ENCODE data around the gene TXNL4A.

The TXNL4A gene

DNA sequence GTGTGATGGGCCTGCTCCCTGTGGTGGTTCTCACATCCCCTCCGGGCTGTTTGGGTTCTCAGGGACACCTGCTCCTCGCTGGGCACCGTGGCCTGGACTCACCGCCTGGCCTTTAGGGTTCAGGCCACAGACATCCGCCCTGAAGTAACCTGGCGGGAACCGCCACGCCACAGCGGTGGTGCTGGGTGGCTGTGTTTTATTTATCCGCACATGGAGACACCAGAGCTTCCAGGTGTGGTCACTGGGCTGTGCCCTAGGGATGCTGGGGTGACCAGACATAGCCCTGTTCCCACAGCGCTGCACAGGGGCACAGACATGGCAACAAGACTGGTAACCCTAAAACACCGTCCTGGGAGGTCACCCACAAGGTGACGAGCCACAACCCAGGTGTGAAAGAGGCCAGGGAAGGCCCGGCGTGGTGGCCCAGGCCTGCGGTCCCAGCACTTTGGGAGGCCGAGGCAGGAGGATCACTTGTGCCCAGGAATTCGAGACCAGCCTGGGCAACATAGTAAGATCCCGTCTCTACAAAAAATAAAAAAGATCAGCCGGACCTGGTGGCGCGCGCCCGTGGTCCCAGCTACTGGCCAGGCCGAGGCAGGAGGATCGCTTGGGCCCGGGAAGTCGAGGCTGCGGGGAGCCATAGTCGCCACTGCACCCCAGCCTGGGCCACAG lies 24.6 kb downstream of the TXNL4A start:
- DNase-seq = no peak

DNA sequence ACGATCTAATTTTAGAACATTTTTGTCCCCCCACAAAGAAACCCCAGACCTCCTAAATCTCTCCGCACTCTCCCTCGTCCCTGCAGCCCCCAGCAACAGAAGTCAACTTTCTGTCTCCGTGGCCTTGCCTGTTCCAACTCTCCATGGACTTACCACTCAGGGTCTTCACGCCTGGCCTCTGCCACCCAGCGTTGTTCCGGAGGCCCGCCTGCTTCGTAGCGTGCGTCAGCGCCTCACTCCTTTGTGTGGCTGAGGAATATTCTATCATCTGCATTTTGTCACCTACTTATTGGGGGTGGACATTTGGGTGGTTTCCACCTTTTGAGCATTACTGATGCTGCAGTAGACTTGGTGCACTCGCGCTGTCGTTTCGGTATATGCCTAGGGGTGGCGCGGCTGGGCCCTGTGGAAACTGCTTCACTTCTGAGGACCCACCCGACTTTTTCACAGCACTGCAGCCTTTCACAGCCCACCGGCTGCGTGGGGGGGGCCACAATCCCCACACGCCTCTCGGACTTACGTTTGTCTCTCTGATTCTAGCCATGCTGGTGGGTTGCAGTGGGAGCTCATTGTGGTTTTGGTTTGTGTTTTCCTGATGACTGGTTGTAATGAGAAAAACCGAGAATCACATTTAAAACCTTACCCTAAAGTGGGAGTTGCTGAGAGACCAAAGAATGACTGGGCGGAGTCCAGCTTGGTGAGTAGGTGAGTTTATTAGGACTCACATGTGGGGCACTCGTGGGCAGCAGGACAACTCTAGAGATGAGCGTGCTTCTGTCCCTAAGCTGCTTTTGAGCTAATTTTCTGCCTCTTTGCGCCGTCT lies 25.3 kb downstream of the TXNL4A start:
- DNase-seq = no peak

DNA sequence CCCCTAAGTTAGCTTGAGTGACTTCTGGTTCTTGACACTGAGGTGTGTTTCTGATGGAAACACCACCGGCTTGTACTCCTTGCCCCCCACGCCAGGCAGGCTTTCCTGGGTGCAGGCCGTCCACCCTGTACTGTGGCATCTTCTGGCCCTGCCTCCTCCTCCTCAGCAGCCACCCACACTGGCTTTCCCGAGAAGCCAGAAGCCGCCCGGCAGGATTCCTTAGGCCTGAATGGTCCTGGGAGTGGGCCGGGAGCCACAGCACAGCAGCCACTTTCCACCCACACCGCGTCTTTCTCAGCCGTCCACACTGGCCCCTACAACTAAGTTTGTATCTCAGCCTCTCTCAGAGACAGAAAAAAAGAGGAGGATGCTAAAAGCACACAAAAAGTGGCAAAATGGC lies 26.1 kb downstream of the TXNL4A start:
- peak; percentile 24 for DNase-seq

DNA sequence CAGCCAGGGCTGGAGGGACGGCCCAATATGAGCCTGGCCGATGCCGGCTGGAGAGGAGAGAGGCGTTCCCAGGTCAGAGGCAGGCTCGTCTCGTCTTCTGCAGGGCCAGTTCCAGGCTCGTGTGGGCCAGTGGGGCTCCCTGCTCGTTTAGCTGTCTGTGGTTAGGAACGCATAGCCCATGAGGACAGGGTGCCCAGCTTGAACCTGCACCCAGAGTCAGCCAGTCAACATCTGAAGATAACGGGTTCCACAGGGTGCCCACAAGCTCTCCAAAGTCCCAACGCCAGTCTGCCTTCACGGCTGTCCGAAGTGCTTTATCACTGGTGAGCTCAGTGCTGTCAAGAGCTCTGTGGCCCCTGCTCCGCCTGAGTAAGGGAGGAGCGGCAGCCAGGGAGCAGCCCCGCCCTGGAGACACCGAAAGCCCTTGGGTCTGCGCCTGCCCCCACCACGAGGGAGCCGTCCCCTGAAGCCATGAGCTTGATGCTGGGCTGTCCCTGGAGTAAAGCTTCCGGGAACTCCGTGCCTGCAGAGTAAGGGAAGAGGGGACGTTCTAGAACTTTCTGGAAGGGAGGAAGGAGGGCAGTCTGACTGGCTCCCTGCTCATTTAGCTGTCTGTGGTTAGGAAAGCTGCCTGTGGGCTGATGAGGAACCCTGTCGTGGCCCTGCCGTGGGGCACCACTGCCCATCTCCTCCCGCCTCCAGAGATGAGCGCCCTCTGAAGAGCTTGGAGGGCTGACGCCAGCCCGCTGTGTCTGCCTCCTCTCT lies 26.7 kb downstream of the TXNL4A start:
- DNase-seq = no peak

DNA sequence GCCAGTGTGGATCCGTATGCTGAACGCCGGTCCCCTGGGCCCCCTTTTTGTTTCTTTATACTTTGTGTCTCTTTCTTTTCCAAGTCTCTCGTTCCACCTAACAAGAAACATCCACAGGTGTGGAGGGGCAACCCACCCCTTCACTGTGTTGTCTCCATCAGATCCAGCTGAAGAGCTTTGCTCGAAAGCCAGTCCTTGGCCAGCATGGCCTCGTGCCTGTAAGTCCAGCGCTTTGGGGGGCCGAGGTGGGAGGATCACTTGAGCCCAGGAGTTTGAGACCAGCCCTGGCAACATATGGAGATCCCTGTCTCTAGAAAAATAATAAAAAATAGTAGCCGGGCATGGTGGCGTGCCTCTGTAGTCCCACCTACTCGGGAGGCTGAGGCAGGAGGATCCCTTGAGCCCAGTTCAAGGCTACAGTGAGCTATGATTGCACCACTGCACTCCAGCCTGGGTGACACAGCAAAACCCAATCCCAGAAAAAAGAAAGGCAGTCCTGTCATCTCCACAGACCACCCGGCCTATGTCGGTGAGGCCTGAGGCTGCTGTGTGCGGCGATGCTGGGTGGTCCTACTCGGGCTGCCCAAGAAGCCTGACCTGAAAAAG lies 27.3 kb downstream of the TXNL4A start:
- no peak for DNase-seq

DNA sequence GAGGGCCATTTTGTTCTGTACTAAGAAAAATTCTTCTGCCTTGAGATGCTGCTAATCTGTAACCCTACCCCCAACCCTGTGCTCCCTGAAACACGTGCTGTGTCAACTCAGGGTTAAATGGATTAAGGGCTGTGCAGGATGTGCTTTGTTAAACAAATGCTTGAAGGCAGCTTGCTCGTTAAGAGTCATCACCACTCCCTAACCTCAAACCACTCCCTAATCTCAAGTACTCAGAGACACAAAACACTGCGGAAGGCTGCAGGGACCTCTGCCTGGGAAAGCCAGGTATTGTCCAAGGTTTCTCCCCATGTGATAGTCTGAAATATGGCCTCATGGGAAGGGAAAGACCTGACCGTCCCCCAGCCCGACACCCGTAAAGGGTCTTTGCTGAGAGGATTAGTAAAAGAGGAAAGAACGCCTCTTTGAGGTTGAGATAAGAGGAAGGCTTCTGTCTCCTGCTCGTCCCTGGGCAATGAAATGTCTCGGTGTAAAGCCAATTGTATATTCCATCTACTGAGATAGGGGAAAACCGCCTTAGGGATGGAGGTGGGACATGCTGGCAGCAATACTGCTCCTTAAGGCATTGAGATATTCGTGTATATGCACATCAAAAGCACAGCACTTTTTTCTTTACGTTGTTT lies 28.1 kb downstream of the TXNL4A start:
- DNase-seq = peak; percentile 50

DNA sequence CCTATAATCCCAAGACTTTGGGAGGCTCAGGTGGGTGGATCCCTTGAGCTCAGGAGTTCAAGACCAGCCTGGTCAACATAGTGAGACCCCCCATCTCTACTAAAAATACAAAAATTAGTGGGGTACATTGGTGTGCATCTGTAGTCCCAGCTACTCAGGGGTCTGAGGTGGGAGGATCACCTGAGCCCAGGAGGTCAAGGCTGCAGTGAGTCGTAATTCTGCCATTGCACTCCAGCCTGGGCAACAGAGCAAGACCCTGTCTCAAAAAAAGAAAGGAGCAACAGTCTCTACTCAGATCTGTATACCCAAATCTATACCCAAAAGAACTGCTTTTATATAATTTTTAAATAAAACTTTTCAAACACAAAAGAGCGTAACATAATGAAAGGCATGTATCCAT lies 29.4 kb downstream of the TXNL4A start:
- DNase-seq = no peak

DNA sequence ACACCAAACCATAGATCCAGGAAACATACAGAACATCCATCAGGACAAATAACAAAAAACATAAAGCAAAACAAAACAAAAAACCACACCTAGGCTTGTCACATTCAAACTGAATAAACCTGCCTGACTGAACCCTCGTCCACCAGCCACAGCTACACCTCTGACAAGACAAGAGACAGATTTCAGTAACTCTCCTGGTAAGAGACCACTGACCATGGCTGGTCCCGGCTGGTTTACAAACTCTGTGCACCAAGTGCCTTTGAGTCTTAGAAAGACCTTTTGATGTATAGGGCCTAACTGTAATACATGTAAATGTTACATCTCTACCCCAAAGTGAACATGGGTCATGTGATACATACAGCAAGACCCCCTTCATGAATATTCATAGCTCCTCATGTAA lies 32.1 kb downstream of the TXNL4A start:
- DNase-seq = no peak

DNA sequence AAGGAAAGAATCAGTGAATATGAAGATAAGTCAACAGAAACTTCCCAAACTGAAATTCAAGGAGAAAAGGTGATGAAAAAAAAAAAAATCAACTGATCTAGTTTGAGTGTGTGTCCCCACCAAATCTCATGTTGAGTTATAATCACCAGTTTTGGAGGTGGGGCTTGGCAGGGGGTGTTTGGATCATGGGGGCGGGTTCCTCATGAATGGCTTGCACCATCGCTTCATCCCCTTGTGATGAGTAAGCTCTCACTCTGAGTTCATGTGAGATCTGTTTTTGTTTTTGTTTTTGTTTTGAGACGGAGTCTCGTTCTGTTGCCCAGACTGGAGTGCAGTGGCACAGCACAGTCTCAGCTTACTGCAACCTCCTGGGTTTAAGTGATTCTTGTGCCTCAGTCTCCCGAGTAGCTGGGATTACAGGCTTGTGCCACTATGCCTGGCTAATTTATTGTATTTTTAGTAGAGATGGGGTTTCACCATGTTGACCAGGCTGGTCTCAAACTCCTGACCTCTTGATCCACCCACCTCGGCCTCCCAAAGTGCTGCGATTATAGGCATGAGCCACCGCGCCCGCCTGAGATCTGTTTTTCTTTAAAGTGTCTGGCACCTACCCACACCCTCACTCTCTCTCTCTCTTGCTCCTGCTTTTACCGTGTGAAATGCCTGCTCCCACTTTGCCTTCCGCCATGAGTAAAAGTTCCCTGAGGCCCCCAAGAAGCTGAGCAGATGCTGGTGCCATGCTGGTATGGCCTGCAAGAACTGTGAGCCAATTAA lies 32.9 kb downstream of the TXNL4A start:
- no peak for DNase-seq

DNA sequence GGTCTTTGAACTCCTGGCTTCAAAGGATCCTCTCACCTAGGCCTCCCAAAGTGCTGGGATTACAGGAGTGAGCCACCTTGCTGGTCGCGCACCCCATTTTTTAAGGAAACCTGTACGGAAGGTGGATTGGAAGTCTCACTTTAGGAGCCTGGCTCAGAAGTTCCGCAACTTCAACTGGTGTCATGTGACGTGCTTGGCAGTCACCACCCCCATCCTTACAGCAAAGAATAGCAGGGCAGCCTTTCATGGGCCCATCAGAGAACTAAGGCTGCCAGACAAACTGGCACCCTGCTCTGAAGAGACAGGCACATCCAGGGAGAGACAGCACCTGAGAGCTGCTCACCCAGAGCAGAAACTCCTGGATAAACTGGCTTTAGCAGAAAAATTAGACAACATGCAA lies 33.6 kb downstream of the TXNL4A start:
- no peak for DNase-seq

DNA sequence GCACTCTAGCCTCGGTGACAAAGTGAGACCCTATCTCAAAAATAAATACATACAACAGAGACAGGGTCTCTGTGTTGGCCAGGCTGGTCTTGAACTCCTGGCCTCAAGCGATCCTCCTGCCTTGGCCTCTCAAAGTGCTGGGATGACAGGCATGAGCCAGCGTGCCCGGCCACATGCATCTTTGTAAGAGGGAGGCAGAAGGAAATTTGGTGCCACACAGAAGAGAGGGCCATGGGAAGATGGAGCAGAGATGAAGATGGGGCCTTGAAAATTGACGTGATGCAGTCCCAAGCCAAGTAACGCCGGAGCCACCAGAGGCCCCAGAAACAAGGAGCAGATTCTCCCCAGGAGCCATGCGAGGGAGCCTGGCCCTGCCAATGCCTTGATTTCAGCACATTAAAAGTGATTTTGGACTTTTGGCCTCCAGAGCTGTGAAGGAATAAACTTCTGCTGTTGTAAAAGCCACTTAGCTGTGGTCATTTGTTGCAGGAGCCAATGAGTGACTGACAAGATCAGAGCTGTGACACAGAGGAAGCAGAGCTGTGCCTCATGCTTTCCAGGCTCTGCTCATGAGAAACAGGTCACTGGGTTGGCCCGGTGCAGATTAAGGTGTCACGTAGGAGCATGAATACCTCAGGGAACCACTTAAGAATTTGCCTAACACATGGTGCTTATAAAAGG lies 34.3 kb downstream of the TXNL4A start:
- DNase-seq = no peak

DNA sequence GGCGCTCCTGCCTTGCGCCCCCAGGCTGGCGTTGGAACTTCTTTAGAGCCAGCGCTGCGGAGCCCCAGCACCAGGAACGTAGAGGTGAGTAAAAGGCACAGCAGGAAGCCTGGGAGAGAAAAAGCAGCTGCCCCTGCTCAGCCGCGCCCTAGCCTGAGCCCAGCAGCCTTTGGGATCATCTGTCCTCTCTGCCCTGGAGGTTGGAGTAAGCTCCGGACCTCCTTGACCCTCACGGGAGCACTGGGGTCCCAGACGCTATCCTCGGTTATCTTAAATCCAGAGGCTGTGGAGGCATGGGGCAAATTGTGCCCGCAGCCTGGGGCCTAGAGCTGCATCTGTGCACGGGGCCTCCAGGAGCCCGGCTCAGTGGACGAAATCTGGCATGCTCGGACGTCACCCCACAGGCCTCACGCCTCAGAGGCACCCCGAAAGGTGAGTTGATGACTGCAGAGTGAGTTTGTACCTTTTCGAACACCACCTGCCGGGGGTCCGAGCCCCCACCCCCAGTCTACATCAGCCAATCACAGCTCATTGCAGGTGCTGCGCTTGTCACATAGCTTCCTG lies 35.3 kb downstream of the TXNL4A start:
- DNase-seq = no peak

DNA sequence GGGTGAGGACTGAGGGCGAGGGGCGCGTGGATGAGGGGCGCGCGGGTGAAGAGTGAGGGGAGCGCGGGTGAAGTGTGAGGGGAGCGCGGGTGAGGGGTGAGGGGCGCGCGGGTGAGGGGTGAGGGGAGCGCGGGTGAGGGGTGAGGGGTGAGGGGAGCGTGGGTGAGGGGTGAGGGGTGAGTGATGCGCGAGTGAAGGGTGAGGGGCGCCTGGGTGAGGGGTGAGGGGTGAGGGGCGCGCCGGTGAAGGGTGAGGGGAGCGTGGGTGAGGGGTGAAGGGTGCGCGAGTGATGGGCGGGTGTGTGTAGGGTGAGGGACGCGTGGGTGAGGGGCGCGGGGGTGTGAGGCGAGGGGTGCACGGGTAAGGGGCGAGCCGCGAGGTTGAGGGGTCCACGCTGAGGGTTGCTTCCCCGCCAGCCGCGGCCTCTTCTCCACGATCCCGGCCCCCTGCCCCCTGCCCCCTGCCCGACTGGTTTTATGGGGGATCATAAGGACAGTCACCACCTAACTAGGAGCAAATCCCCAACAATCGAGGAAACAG lies 35.8 kb downstream of the TXNL4A start:
- DNase-seq = no peak

DNA sequence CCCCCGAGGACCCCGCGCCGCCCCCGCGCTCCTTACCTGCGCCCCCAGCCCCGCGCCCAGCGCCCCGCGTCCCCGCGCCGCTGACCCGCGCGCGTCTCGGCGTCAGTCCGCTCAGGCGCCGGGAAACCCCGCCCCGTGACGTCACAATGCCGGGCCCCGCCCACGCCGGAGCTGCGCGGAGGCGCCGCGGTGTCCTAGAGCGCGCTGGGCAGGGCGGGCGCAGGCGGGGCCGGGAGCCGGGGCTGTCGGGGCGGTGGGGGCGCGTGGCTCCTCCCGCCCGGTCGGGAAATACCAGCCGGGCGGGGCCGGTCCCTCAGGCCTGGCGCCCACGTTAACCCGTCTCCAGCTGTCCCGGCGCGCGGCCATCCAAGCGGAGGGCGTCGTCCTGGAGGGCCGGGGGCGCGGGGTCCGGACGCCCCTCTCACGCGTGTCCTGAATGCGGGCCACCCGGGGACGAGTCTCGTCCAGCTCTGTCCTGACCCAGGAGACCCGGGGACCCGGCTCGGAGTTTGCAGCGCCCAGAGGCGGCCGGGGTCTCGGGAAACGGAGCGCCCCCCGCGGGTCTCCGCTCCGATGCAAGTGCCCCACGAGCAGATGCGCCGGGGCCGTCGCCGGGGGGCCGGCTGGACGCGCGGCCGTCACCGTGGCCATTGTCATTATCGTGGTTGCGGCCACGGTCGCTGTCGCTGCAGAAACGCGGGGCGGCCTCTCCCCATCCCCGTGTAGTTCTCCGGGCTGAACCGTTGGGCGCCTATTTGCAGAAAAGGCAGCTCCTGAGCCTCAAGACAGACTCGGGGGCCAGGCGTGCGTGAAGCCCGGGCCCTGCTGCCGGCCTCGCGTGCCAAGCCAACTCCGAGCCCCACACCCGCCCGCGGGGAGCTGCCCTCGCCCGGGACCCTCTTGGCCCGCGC lies 36.6 kb downstream of the TXNL4A start, which contains the start of gene SLC66A2:
Gene SLC66A2, minus strand, starts transcription at position 109 of the 911 bp plus-strand sequence. CDS start 727 bp downstream, outside the sequence.
- DNase-seq = peak; percentile 84

DNA sequence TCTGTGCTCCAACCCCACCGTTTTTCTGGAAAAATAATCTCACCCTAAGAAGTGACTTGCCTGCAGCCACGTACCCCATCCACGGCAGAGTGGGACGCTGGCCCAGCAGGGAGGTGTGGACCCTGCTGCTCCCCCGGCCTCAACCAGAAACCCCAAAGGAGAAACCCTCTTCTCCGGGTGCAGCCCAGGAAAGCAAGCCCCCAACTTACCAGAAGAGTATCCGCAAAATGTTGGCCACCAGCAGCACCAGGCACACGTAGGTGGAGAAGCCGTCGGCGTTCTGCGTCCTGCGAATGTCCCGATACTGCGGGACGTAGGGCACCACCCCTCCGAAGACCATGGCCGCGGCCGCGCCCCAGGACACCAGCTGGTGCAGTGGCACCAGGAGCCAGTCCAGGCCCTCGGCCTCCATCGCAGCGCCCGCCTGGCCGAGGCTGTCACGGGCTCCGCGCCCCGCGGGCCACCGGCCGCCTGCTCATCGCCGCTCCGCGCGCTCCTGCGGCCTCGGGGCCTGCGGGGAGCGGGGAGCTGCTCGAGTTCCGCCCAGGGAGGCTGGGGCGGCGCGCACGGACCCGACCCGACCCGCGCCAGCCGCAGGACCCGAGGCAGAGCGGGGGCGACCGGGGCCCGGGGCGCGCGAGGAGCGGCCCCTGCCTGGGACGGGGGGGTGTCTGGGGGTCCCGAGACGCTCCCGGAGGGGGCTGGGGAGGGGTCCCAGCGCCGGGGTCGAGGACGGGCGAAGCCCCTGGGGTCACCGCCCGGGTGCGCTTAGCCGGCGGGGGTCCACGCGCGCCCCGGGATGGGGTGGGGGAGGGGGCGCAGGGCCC lies 37.6 kb downstream of the TXNL4A start:
- DNase-seq = peak; percentile 37

DNA sequence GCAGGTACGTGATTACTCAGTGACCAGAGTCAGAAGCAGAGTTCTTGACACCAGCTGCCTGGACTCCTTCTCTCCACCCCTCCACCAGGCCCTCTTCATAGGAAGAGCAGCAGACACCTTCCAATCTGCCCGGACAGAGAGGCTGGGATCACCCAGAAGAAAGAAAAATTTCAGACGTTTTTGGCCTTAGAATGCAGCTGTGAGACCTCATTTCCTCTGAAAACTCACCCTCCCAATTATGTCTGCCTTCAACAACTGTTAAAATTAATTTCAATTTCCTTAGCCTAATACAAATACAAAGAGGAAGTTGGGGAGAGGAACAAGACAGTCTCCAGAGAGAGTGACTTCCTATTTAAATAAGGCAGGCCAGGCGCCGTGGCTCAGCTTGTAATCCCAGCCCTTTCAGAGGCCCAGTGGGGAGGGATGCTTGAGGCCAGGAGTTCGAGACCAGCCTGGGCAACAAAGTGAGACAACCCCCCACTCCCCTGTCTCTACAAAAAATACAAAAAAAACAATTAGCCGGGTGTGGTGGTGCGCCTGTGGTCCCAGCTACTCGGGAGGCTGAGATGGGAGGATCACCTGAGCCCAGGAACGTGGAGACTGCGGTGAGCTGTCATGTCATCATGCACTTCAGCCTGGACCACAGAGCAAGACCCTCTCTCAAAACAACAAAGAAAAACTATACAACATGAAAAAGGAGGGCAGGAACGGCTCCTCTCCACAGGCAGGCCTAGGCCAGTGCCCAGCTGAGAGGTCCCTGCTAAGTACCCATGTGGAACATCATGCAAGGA lies 38.5 kb downstream of the TXNL4A start:
- no peak for DNase-seq

DNA sequence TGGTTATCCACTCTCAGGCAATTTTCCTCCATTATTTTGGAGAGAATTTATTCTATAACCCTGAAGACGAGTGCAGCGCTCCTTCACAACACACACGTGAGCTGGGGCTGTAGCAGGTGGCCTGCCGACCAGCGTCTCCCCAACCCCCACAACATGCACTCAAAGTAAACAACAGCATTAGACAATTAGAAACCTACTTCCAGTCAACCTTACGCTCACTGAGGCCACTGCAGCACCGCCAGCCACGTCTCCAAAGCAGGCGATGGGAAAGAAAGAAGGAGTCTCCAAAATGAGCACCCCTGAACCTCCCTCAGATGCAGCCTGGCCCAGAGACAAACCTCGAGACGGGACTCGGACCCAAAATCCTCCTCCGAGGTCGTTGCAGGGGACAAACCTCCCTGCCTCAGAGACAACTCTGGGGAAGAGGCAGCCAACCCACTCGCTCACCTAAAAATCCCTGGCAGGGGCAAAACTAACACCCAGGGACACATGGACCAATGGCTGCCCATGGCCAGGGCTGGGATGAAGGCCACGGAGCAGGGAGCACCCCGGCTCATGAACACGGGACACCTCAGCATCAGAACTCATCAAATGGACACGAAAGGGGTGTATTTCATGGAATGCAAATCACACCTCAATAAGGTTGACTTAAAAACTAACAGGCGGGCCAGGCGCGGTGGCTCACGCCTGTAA lies 39.5 kb downstream of the TXNL4A start:
- DNase-seq = no peak

Data from EL (cell line).